T-helper 17 cell (primary cell): ENCODE measurements around the gene CABP5. TPM values are rescaled to one million over a fixed set of nuclear protein-coding genes. Genes with fewer than 3 reads are reported as not detected.
"Not testable (repeated sequence)": the region's sequence is repeated elsewhere in the genome, so short reads cannot be mapped to it uniquely, and the experiment has no call there.

Experiments used
- ATAC-seq: fragments of 150-1000 bp; cut with Tn5 transposase; 2 replicates; pipeline ENCODE4 v1.10.0; 2021; ENCODE audit warnings: mild to moderate bottlenecking, moderate library complexity
- DNase-seq, 3 donors: peaks; one replicate each; pipeline versions ENCODE4 v3.0.0 to v3.0.0-alpha.2; 2020 to 2021
- H3K9me3 ChIP-seq: one replicate; pipeline ENCODE4 v1.7.0; 2013; ENCODE audit warnings: low read length, mild to moderate bottlenecking; ENCODE audit not compliant: control insufficient read depth, poor library complexity, severe bottlenecking
- H3K27ac Mint-ChIP-seq: one replicate; pipeline ENCODE4 v1.8.0; 2022; ENCODE audit warnings: mild to moderate bottlenecking, moderate library complexity, mixed read lengths
- H3K27me3 Mint-ChIP-seq: one replicate; pipeline ENCODE4 v1.8.0; 2022; ENCODE audit warnings: mixed read lengths
- H3K36me3 Mint-ChIP-seq: one replicate; pipeline ENCODE4 v1.8.0; 2022; ENCODE audit warnings: low read depth, mixed read lengths
- H3K4me1 Mint-ChIP-seq: one replicate; pipeline ENCODE4 v1.8.0; 2022; ENCODE audit warnings: mild to moderate bottlenecking, mixed read lengths
- H3K4me3 Mint-ChIP-seq: one replicate; pipeline ENCODE4 v1.8.0; 2022; ENCODE audit warnings: mild to moderate bottlenecking, moderate library complexity, mixed read lengths
- total RNA-seq, 4 donors: library from RNA in 2 of 4; stranded (reverse) in 2 of 4; gene quantifications; one replicate each; pipeline ENCODE4 v1.2.3 and lab custom pipeline; 2022 to 2026

CABP5 gene
- total RNA-seq (1 to 10 TPM in 1 of 2 donors, not detected in 1; 9.2 TPM), total RNA-seq (lab: John Stamatoyannopoulos, UW) (0 reads per million in 2 donors)

GRCh38 chr19:48043675-48044258 lies at the start of gene CABP5:
TSS of gene CABP5 (minus strand) at chr19:48044079. CDS start at chr19:48043922, 157 bp downstream.
- Mint-ChIP-seq H3K4me1 (no peaks in the 10 kb centered on the region), H3K4me3 (no peak within 1 kb of the TSS), H3K27ac (no peak within 1 kb of the TSS), H3K27me3 (peaks cover 48% of the 10 kb centered on the region), H3K36me3 (peaks cover 4% of the 10 kb centered on the region)
- H3K9me3 ChIP-seq: no peaks in the 10 kb centered on the region
- DNase-seq (no peak), ATAC-seq (no peak)

GRCh38 chr19:48091111-48091718 lies 47.3 kb upstream of the CABP5 start:
- not testable (repeated sequence) for DNase-seq, H3K4me3 Mint-ChIP-seq, H3K4me1 Mint-ChIP-seq, H3K27ac Mint-ChIP-seq, H3K9me3 ChIP-seq, H3K36me3 Mint-ChIP-seq, ATAC-seq
- H3K27me3 Mint-ChIP-seq: peaks cover 21% of the 10 kb centered on the region

- Mint-ChIP-seq H3K36me3 (peaks cover 2% of the 10 kb centered on the region), H3K27me3 (peaks cover 21% of the 10 kb centered on the region), H3K4me3 (no peak overlapping the region), H3K27ac (no peak overlapping the region), H3K4me1 (no peaks in the 10 kb centered on the region)
- no peak for ATAC-seq
- DNase-seq: no peak
- no peaks in the 10 kb centered on the region for H3K9me3 ChIP-seq
Observed at GRCh38 chr19:48090281-48090802, 46.5 kb upstream of the CABP5 start.

GRCh38 chr19:48088991-48089390 lies 45.1 kb upstream of the CABP5 start:
- H3K4me1 Mint-ChIP-seq: not testable (repeated sequence)

GRCh38 chr19:48085904-48086864 lies 42.3 kb upstream of the CABP5 start:
- peaks cover 25% of the 10 kb centered on the region for H3K27me3 Mint-ChIP-seq
- no peak overlapping the region for H3K27ac Mint-ChIP-seq
- DNase-seq: no peak
- H3K9me3 ChIP-seq: no peaks in the 10 kb centered on the region
- no peaks in the 10 kb centered on the region for H3K36me3 Mint-ChIP-seq
- no peaks in the 10 kb centered on the region for H3K4me1 Mint-ChIP-seq
- H3K4me3 Mint-ChIP-seq: no peak overlapping the region
- no peak for ATAC-seq

More at GRCh38 chr19:48088991-48089390, 45.1 kb upstream of the CABP5 start:
- not testable (repeated sequence) for H3K4me3 Mint-ChIP-seq, H3K27ac Mint-ChIP-seq, DNase-seq, ATAC-seq, H3K9me3 ChIP-seq, H3K36me3 Mint-ChIP-seq
- H3K27me3 Mint-ChIP-seq: peaks cover 25% of the 10 kb centered on the region

- Mint-ChIP-seq H3K27ac (no peak overlapping the region), H3K27me3 (peaks cover 21% of the 10 kb centered on the region), H3K4me3 (no peak overlapping the region), H3K36me3 (no peaks in the 10 kb centered on the region), H3K4me1 (no peaks in the 10 kb centered on the region)
- ATAC-seq (no peak), DNase-seq (no peak)
- H3K9me3 ChIP-seq: no peaks in the 10 kb centered on the region
Observed at GRCh38 chr19:48085076-48085475, 41.2 kb upstream of the CABP5 start.

GRCh38 chr19:48081106-48081505 lies 37.2 kb upstream of the CABP5 start:
- H3K36me3 Mint-ChIP-seq: peaks cover 3% of the 10 kb centered on the region
- H3K27me3 Mint-ChIP-seq: peaks cover 5% of the 10 kb centered on the region
- no peaks in the 10 kb centered on the region for H3K4me1 Mint-ChIP-seq
- H3K27ac Mint-ChIP-seq: no peak overlapping the region
- no peak overlapping the region for H3K4me3 Mint-ChIP-seq
- no peak for DNase-seq
- no peaks in the 10 kb centered on the region for H3K9me3 ChIP-seq
- ATAC-seq: no peak

GRCh38 chr19:48070177-48070769 lies 26.4 kb upstream of the CABP5 start:
- H3K4me3 Mint-ChIP-seq, H3K36me3 Mint-ChIP-seq, H3K27me3 Mint-ChIP-seq, ATAC-seq, H3K4me1 Mint-ChIP-seq, H3K9me3 ChIP-seq, DNase-seq, H3K27ac Mint-ChIP-seq: not testable (repeated sequence)

- ATAC-seq (no peak), DNase-seq (no peak)
- Mint-ChIP-seq H3K27ac (no peak overlapping the region), H3K4me1 (no peaks in the 10 kb centered on the region), H3K27me3 (no peaks in the 10 kb centered on the region), H3K4me3 (no peak overlapping the region), H3K36me3 (no peaks in the 10 kb centered on the region)
- no peaks in the 10 kb centered on the region for H3K9me3 ChIP-seq
Observed at GRCh38 chr19:48069435-48069834, 25.6 kb upstream of the CABP5 start.

- Mint-ChIP-seq H3K27me3 (no peaks in the 10 kb centered on the region), H3K36me3 (peaks cover 3% of the 10 kb centered on the region), H3K4me1 (no peaks in the 10 kb centered on the region), H3K4me3 (no peak overlapping the region), H3K27ac (no peak overlapping the region)
- ATAC-seq: no peak
- H3K9me3 ChIP-seq: no peaks in the 10 kb centered on the region
- no peak for DNase-seq
Observed at GRCh38 chr19:48064509-48064908, 20.6 kb upstream of the CABP5 start.

GRCh38 chr19:48061401-48062344 lies 17.8 kb upstream of the CABP5 start:
- Mint-ChIP-seq H3K27me3 (no peaks in the 10 kb centered on the region), H3K4me3 (no peak overlapping the region)

GRCh38 chr19:48060381-48060780 lies 16.5 kb upstream of the CABP5 start:
- no peak for DNase-seq
- no peak overlapping the region for H3K27ac Mint-ChIP-seq
- H3K4me1 Mint-ChIP-seq: no peaks in the 10 kb centered on the region
- ATAC-seq: no peak
- no peaks in the 10 kb centered on the region for H3K27me3 Mint-ChIP-seq
- H3K9me3 ChIP-seq: no peaks in the 10 kb centered on the region
- no peak overlapping the region for H3K4me3 Mint-ChIP-seq
- H3K36me3 Mint-ChIP-seq: peaks cover 3% of the 10 kb centered on the region

More at GRCh38 chr19:48061401-48062344, 17.8 kb upstream of the CABP5 start:
- no peak for ATAC-seq
- no peaks in the 10 kb centered on the region for H3K4me1 Mint-ChIP-seq
- H3K9me3 ChIP-seq: no peaks in the 10 kb centered on the region
- no peak overlapping the region for H3K27ac Mint-ChIP-seq
- H3K36me3 Mint-ChIP-seq: peaks cover 3% of the 10 kb centered on the region
- DNase-seq: no peak
